Measurements from ENCODE around the gene UBE2J2. TPM values are rescaled to one million over a fixed set of nuclear protein-coding genes. Genes with fewer than 3 reads are reported as not detected.

UBE2J2 gene
- total and polyA plus RNA-seq, 2 of the 4 experiments (the other 2 are of a cell fraction): 20.6 to 67.5 TPM

GRCh38 chr1:1238702-1239178 is 34.9 kb downstream of the UBE2J2 start:
- POLR2A ChIA-PET (ENCODE audit: unreplicated experiment): interaction anchor here (0.5 kb wide), 1 partner anchor 30 kb away, joined by 3 read pairs; no protein-coding TSS in a partner anchor
- no peak for DNase-seq

More at GRCh38 chr1:1238702-1239178, 34.9 kb downstream of the UBE2J2 start:
- Histone ChIP-seq H3K27ac (ENCODE audit: insufficient read depth, low read length) (no peak overlapping the region), H3K14ac (replicated peaks; ENCODE audit: low read depth, low read length) (no peak overlapping the region), H3K4me2 (ENCODE audit: low read depth, low read length) (no peak overlapping the region), H3K4me3 (ENCODE audit: insufficient read depth, low read depth, low read length) (no peak overlapping the region), H2BK20ac (ENCODE audit: low read depth, low read length) (no peak overlapping the region), H2AK9ac (replicated peaks; ENCODE audit: low read depth, low read length, poor library complexity) (peak overlapping the region; percentile 37), H3K23ac (ENCODE audit: low read depth, low read length) (no peak overlapping the region), H2AFZ (replicated peaks; ENCODE audit: low read length, poor library complexity) (no peak overlapping the region), H4K20me1 (ENCODE audit: insufficient read depth, low read length) (no peaks in the 10 kb centered on the region), H2BK5ac (ENCODE audit: low read depth, low read length, poor library complexity, severe bottlenecking) (no peak overlapping the region), H3K9ac (ENCODE audit: low read depth, low read length) (no peak overlapping the region), H3K36me3 (ENCODE audit: control insufficient read depth, insufficient read depth, low read length) (peaks cover 2% of the 10 kb centered on the region; the same call in 1 of the 2 replicates), H3K27me3 (ENCODE audit: control insufficient read depth, insufficient read depth, low read length) (no peaks in the 10 kb centered on the region), H3K18ac (ENCODE audit: low read depth, low read length) (no peak overlapping the region), H2BK120ac (ENCODE audit: low read depth, low read length) (no peak overlapping the region), H4K91ac (ENCODE audit: insufficient read depth, low read depth, low read length) (no peak overlapping the region), H3K9me3 (ENCODE audit: control insufficient read depth, insufficient read depth, low read length) (no peaks in the 10 kb centered on the region), H4K5ac (ENCODE audit: low read depth, low read length) (no peak overlapping the region), H2BK15ac (ENCODE audit: low read depth, low read length) (no peak overlapping the region), H4K8ac (ENCODE audit: low read depth in 2 of 2, low read length in 2 of 2) (no peak overlapping the region), H3K9me1 (ENCODE audit: insufficient read depth, low read length) (no peaks in the 10 kb centered on the region), H3K56ac (ENCODE audit: extremely low read depth, insufficient read depth, low read length) (no peak overlapping the region), H2AK5ac (ENCODE audit: low read depth, low read length) (peak overlapping the region; percentile 70; the same call in 1 of the 2 replicates), H3K79me1 (ENCODE audit: low read depth in 1 of 2, low read length in 2 of 2) (peaks cover 3 to 23% of the 10 kb centered on the region in 2 experiments; a peak in 3 of 4 replicates), H3K4me1 (ENCODE audit: control insufficient read depth, insufficient read depth, low read length) (peaks cover 14% of the 10 kb centered on the region), H3K4ac (ENCODE audit: low read depth, low read length) (no peak overlapping the region)
- in situ Hi-C loops (cut with MboI; ENCODE audit: low sequenced_read_pairs) (no loop called here), intact Hi-C loops (cut with micrococcal nuclease) (no loop called here), dilution Hi-C loops (cut with HindIII; ENCODE audit: low sequenced_read_pairs, unreplicated experiment) (no loop called here)
- TF ChIP-seq, protein P1, sequence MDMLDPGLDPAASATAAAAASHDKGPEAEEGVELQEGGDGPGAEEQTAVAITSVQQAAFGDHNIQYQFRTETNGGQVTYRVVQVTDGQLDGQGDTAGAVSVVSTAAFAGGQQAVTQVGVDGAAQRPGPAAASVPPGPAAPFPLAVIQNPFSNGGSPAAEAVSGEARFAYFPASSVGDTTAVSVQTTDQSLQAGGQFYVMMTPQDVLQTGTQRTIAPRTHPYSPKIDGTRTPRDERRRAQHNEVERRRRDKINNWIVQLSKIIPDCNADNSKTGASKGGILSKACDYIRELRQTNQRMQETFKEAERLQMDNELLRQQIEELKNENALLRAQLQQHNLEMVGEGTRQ (IDR thresholded peaks at IDR 0.05; ENCODE audit: low read depth, low read length): no peak
- no peak for TF ChIP-seq RFX5 (IDR thresholded peaks at IDR 0.05; ENCODE audit: low read depth, low read length)
- TF ChIP-seq MAZ (IDR thresholded peaks at IDR 0.05; ENCODE audit: borderline replicate concordance, low read depth, low read length): no peak
- TF ChIP-seq MXI1 (IDR thresholded peaks at IDR 0.05; ENCODE audit: borderline replicate concordance, low read depth, low read length): no peak
- no peak for TF ChIP-seq FOS (IDR thresholded peaks at IDR 0.05; ENCODE audit: low read depth, low read length)
- no peak for TF ChIP-seq RAD21 (IDR thresholded peaks at IDR 0.05; ENCODE audit: low read length)
- TF ChIP-seq CEBPB (IDR thresholded peaks at IDR 0.05; ENCODE audit: low read depth, low read length): no peak
- no peak for TF ChIP-seq RCOR1 (IDR thresholded peaks at IDR 0.05; ENCODE audit: insufficient replicate concordance, low read length)
- no peak for TF ChIP-seq MAFK (IDR thresholded peaks at IDR 0.05; ENCODE audit: low read depth, low read length)
- TF ChIP-seq NFE2L2 (IDR thresholded peaks at IDR 0.05; ENCODE audit: low read depth, low read length): no peak
- TF ChIP-seq CHD1 (IDR thresholded peaks at IDR 0.05; ENCODE audit: low read depth, low read length): no peak
- no peak for TF ChIP-seq SMC3 (IDR thresholded peaks at IDR 0.05; ENCODE audit: low read depth, low read length)
- no peak for TF ChIP-seq BHLHE40 (IDR thresholded peaks at IDR 0.05; ENCODE audit: low read depth, low read length)
- no peak for TF ChIP-seq POLR2A (IDR thresholded peaks at IDR 0.05; ENCODE audit: low read depth, low read length)
- TF ChIP-seq, protein P2, sequence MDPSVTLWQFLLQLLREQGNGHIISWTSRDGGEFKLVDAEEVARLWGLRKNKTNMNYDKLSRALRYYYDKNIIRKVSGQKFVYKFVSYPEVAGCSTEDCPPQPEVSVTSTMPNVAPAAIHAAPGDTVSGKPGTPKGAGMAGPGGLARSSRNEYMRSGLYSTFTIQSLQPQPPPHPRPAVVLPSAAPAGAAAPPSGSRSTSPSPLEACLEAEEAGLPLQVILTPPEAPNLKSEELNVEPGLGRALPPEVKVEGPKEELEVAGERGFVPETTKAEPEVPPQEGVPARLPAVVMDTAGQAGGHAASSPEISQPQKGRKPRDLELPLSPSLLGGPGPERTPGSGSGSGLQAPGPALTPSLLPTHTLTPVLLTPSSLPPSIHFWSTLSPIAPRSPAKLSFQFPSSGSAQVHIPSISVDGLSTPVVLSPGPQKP (IDR thresholded peaks at IDR 0.05; ENCODE audit: borderline replicate concordance, low read depth, low read length): no peak
- no peak for TF ChIP-seq CTCF (conservative IDR thresholded peaks at IDR 0.05; ENCODE audit: low read depth, low read length)
- 81% methylated on average over 9 of the region's 19 CpGs; no CpG with 5 or more reads in 1 of the 2 experiments for WGBS, 2 experiments (ENCODE audit: extremely low coverage in 2 of 2, insufficient read length in 1 of 2)
- ATAC-seq (ENCODE audit: low read depth): no peak
- no TSS peak for BruUV-seq (replicated peaks)
- CTCF ChIA-PET: no interaction called here

All from IMR-90 (cell line).